Measurements from ENCODE around the gene MLLT3. TPM values are rescaled to one million over a fixed set of nuclear protein-coding genes. Genes with fewer than 3 reads are reported as not detected.
"Not testable (repeated sequence)": the region's sequence is repeated elsewhere in the genome, so short reads cannot be mapped to it uniquely, and the experiment has no call there.

MLLT3 gene
- total RNA-seq, 3 donors from 2014 or later: 13.0 to 19.0 (median 14.6) TPM

DNA sequence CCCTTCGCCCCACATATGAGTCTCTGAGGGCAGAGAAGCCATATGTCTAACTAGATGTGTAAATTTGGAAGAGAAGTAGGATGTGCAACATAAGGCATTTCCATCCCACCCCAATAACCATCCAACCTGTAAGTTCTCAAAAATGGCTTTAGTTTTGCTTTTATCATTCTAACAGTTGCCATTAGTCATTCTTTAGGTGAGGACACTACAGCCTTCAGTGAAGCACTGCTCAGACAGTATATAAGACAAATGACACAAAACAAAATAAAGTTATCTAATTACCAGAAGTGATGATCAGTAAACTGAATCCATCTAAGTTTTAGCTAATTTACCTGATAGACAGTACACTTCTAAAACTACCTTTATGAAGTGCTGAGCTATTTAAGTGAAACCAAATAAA, 23.9 kb downstream of the MLLT3 start:
- DNase-seq (no peak), ATAC-seq (peak; percentile 50 to 63)
- Mint-ChIP-seq H3K36me3 (ENCODE audit: insufficient read depth) (peaks cover 12% of the 10 kb centered on the region), H3K4me3 (no peak overlapping the region), H3K9me3 (no peaks in the 10 kb centered on the region), H3K27me3 (ENCODE audit: low read depth) (no peaks in the 10 kb centered on the region), H3K4me1 (ENCODE audit: low read depth) (peaks cover 68% of the 10 kb centered on the region)

DNA sequence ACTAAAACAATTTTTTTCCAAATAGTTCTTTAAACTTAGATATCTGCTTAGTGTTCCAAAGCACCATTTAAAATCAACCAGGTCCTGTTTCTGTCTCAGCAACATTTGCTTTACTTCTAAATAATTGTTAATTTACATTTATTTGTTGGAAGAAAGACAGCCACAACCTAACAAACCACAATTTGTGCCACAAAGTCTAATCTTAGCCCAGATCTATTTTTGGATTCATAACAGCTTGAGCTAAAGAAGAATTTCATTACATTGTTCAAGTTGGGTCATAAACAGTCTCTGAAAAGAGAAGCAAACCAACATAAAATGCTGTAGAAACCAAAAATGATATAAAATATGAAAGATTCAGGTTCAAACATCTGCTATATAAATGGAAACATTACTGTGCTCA, 24.4 kb downstream of the MLLT3 start:
- no peak overlapping the region for H3K4me3 Mint-ChIP-seq
- peaks cover 66% of the 10 kb centered on the region for H3K4me1 Mint-ChIP-seq (ENCODE audit: low read depth)
- ATAC-seq: no peak

DNA sequence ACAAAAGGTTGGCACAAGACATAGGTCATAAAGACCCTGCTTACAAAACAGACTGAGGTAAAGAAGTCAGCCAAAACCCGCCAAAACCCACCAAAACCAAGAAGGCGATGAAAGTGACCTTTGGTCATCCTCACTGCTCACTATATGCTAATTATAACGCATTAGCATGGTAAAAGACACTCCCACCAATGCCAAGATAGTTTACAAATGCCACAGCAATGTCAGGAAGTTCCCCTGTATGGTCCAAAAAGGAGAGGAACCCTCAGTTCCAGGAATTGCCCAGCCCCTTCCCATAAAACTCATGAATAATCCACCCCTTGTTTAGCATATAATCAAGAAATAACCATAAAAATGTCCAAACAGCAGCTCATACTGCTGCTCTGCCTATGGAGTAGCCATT, 27.7 kb downstream of the MLLT3 start:
- Mint-ChIP-seq H3K4me1 (ENCODE audit: low read depth) (peaks cover 49% of the 10 kb centered on the region), H3K36me3 (ENCODE audit: insufficient read depth) (peaks cover 15% of the 10 kb centered on the region)
- ATAC-seq: no peak

More for the DNA sequence above, 24.4 kb downstream of the MLLT3 start:
- Mint-ChIP-seq H3K27me3 (ENCODE audit: low read depth) (no peaks in the 10 kb centered on the region), H3K36me3 (ENCODE audit: insufficient read depth) (peaks cover 12% of the 10 kb centered on the region), H3K9me3 (no peaks in the 10 kb centered on the region)
- DNase-seq: no peak

DNA sequence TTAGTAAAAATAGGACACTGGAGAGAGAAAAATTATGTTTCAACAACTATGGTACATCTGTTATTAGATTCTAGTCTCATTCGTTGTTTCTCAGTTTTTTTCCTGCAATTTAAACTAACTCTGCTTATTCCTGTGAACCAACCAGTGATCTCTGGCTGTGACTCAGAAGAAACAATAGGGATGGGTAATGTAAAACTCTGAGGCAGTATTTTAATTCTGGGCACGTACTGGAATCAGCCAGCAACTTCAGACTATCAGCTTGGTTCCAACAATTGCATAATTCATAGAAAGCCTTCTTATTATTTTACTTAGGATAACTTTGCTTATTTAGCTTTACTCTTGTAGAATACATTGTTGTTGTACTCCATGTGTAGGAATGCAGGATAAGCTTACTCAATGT, 28.8 kb downstream of the MLLT3 start:
- no peak overlapping the region for H3K4me3 Mint-ChIP-seq
- H3K27me3 Mint-ChIP-seq (ENCODE audit: low read depth): no peaks in the 10 kb centered on the region
- H3K36me3 Mint-ChIP-seq (ENCODE audit: insufficient read depth): peaks cover 13% of the 10 kb centered on the region
- peaks cover 42% of the 10 kb centered on the region for H3K4me1 Mint-ChIP-seq (ENCODE audit: low read depth)
- no peaks in the 10 kb centered on the region for H3K9me3 Mint-ChIP-seq
- ATAC-seq (no peak), DNase-seq (no peak)

More for the DNA sequence above, 27.7 kb downstream of the MLLT3 start:
- H3K9me3 Mint-ChIP-seq: no peaks in the 10 kb centered on the region
- no peak for DNase-seq
- H3K27me3 Mint-ChIP-seq (ENCODE audit: low read depth): no peaks in the 10 kb centered on the region
- H3K4me3 Mint-ChIP-seq: no peak overlapping the region

DNA sequence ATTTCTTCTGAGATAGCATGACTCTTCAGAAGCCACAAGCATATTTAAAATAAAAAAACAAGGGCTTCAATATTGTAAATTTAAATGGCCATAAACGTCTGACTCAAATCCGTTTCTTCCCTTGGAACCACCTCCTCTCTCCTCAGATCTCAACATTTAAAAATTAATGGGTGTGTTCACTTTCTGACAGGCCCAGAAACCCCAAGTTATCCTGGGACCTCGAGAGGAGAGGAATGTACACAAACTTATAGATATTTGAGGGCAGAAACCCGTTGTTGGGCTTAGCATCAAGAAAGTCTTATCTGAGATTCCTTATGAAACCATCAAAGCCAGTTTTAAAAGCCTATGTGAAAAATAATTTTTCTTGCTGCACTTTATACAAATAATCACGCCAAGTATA, 29.2 kb downstream of the MLLT3 start:
- no peak for ATAC-seq
- Mint-ChIP-seq H3K36me3 (ENCODE audit: insufficient read depth) (peaks cover 11% of the 10 kb centered on the region), H3K4me1 (ENCODE audit: low read depth) (peaks cover 38% of the 10 kb centered on the region), H3K4me3 (no peak overlapping the region), H3K9me3 (no peaks in the 10 kb centered on the region), H3K27me3 (ENCODE audit: low read depth) (no peaks in the 10 kb centered on the region)
- DNase-seq: no peak

DNA sequence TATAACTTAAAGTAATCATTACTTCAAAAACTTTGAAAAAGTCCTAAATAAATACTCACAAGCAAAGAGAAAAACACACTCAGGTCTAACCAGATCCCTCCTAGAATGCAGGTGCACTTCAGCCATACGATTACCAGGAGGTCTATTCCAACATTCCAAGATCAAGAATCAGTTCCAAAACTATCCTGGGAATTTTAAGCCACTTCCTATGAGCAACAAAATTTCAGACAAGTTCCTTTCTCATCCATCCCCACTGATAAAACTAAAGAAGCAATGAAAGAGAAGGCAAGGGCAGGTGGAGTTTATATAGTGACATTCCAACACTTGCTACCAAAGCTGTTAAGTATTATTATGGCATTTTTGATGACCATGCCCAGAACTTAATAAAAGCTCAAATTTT, 29.6 kb downstream of the MLLT3 start:
- Mint-ChIP-seq H3K27me3 (ENCODE audit: low read depth) (no peaks in the 10 kb centered on the region), H3K9me3 (no peaks in the 10 kb centered on the region), H3K4me3 (no peak overlapping the region), H3K36me3 (ENCODE audit: insufficient read depth) (peaks cover 11% of the 10 kb centered on the region), H3K4me1 (ENCODE audit: low read depth) (peaks cover 33% of the 10 kb centered on the region)
- DNase-seq (no peak), ATAC-seq (no peak)

DNA sequence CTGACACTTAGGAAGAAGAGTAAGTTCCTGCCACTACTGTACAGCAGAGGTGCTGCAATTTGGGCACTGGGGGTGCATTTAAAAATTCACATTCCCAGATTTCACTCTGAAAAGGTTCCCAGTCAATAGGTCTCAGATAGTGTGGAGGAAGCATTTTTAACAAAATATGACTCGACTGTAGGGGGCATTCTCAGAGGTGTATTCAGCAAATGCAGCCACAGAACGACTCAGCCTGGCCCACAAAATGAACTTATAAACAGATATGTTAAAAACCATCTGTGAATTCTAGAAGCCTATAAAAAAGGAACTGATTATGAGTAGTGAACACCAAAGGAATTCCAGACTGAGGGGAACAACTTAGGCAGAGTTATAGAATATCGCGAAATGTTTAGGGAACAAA, 31.1 kb downstream of the MLLT3 start:
- H3K4me1 Mint-ChIP-seq (ENCODE audit: low read depth): peaks cover 30% of the 10 kb centered on the region
- no peaks in the 10 kb centered on the region for H3K27me3 Mint-ChIP-seq (ENCODE audit: low read depth)
- H3K4me3 Mint-ChIP-seq: no peak overlapping the region
- ATAC-seq (no peak), DNase-seq (no peak)
- H3K36me3 Mint-ChIP-seq (ENCODE audit: insufficient read depth): peaks cover 11% of the 10 kb centered on the region
- no peaks in the 10 kb centered on the region for H3K9me3 Mint-ChIP-seq

DNA sequence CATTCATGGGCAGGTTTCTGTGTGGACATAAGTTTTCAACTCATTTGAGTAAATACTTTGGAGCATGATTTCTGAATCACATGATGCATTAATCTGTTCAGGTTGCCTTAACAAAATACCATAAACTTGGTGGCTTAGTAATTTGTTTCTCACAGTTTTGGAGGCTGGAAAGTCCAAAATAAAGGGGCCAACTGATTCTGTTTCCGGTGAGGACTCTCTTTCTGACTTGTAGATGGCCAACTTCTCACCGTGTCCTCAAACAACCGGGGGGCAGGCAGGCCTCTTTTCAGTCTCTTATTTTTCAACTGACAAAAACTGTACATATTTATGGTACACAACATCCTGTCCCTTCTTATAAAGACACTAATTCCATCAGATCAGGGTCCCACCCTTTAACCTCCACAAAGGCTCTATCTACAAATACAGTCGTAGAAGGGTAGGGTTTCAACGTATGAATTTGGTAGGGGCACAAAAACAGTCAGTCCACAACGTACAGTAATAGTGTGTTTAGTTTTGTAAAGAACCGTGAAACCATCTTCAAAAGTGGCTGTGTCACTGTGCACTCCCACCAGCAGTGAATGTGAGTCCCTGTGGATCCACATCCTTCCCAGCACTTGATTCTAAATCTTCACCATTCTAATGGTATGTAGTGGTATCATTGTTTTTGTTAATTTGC, 37.2 kb downstream of the MLLT3 start:
- DNase-seq: no peak
- H3K4me1 Mint-ChIP-seq (ENCODE audit: low read depth): peaks cover 54% of the 10 kb centered on the region
- peak in 1 of 2 donors; percentile 38 for ATAC-seq
- H3K9me3 Mint-ChIP-seq: no peaks in the 10 kb centered on the region
- no peak overlapping the region for H3K4me3 Mint-ChIP-seq
- no peaks in the 10 kb centered on the region for H3K27me3 Mint-ChIP-seq (ENCODE audit: low read depth)
- peaks cover 25% of the 10 kb centered on the region for H3K36me3 Mint-ChIP-seq (ENCODE audit: insufficient read depth)

DNA sequence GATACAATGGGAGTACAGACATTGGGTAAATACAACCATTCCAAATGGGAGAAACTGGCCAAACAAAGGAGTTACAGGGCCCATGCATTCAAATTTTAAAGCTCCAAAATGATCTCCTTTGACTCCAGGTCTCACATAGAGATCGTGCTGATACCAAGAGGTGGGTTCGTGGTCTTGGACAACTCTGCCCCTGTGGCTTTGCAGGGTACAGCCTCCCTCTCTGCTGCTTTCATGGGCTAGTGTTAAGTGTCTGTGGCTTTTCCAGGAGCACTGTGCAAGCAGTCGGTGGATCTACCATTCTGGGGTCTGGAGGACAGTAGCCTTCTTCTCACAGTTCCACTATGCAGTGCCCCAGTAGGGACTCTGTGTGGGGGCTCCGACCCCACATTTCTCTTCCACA, 39.2 kb downstream of the MLLT3 start:
- H3K36me3 Mint-ChIP-seq (ENCODE audit: insufficient read depth): peaks cover 28% of the 10 kb centered on the region
- not testable (repeated sequence) for H3K4me3 Mint-ChIP-seq; H3K9me3 Mint-ChIP-seq; ATAC-seq; DNase-seq; H3K27me3 Mint-ChIP-seq (ENCODE audit: low read depth)
- H3K4me1 Mint-ChIP-seq (ENCODE audit: low read depth): peaks cover 66% of the 10 kb centered on the region

DNA sequence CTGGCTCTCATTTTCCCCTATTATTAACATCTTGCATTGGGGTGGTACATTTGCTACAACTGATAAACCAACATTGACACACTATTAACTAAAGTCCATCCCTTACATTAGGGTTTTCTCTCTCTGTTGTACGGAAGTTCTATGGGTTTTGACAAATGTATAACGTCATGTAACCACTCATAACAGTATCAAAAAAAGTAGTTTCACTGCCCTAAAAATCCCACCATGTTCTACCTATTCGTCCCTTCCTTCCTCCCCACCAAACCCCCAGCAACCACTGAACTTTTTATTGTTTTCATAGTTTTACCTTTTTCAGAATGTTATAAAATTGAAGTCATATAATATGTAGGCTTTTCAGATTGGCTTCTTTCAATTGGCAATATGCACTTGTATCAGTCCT, 40.1 kb downstream of the MLLT3 start:
- H3K9me3 Mint-ChIP-seq: no peaks in the 10 kb centered on the region
- H3K27me3 Mint-ChIP-seq (ENCODE audit: low read depth): no peaks in the 10 kb centered on the region
- no peak for DNase-seq
- H3K4me1 Mint-ChIP-seq (ENCODE audit: low read depth): peaks cover 72% of the 10 kb centered on the region
- H3K36me3 Mint-ChIP-seq (ENCODE audit: insufficient read depth): peaks cover 34% of the 10 kb centered on the region
- no peak overlapping the region for H3K4me3 Mint-ChIP-seq
- peak in 1 of 2 donors; percentile 44 for ATAC-seq

DNA sequence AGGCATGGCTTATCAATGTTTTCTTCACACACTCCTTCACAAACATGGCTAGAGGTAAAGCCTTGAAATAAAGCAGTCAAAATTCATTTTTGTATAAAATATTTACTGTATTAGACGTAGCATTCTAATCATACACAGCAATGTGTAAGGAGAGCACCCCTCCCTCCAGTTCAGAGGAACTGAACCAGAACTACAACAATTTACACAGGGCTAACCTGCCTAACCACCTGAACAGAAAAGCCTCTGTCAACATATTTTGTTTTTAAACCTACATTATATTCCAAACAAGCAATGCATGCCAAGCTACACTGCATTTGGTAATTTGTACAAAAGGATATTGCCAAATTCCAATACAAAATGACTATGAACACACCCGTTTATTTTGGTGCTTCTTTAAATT, 41.6 kb downstream of the MLLT3 start:
- no peaks in the 10 kb centered on the region for H3K27me3 Mint-ChIP-seq (ENCODE audit: low read depth)
- no peak overlapping the region for H3K4me3 Mint-ChIP-seq
- H3K9me3 Mint-ChIP-seq: peaks cover 7% of the 10 kb centered on the region
- peaks cover 41% of the 10 kb centered on the region for H3K36me3 Mint-ChIP-seq (ENCODE audit: insufficient read depth)
- ATAC-seq (no peak), DNase-seq (no peak)
- peaks cover 73% of the 10 kb centered on the region for H3K4me1 Mint-ChIP-seq (ENCODE audit: low read depth)

DNA sequence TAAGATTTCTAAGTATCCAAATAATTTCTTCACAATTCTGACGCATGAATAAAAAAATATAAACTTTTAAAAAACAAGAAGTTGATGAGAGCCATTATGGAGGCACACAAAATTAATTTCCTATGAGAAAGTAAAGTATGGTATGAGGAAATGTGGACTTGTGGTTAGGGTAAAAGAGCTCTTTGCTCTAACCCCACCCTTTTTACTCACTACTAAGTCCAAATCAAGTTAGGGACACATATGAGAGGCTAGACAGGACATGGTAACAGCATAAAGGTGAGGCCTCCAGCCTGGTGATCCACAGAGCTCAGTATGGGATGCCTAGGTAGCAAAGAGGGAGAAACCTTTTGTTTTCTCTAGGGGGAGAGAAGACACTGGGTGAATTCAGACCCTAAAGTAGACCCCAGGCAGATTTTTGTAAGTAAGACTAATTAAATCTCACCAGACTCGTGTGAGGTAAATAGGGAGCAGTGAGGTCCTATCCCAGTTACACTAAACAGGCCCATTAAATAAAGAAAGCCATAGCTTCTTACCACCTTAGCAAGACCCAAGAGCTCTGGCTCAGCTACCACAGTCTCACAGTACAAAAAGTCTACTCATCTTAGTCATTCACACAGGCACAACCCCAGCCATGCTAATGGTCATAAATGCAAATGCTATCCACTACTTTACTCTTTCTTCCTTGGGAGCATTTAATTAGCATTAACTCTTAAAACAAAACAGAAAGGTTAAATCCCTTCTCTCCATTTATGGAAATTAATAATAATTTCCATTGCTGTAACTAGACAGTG, 42.6 kb downstream of the MLLT3 start:
- peaks cover 70% of the 10 kb centered on the region for H3K4me1 Mint-ChIP-seq (ENCODE audit: low read depth)
- DNase-seq: no peak
- H3K27me3 Mint-ChIP-seq (ENCODE audit: low read depth): no peaks in the 10 kb centered on the region
- no peak overlapping the region for H3K4me3 Mint-ChIP-seq
- H3K9me3 Mint-ChIP-seq: peaks cover 7% of the 10 kb centered on the region
- ATAC-seq: peak; percentile 72 to 73
- H3K36me3 Mint-ChIP-seq (ENCODE audit: insufficient read depth): peaks cover 42% of the 10 kb centered on the region

DNA sequence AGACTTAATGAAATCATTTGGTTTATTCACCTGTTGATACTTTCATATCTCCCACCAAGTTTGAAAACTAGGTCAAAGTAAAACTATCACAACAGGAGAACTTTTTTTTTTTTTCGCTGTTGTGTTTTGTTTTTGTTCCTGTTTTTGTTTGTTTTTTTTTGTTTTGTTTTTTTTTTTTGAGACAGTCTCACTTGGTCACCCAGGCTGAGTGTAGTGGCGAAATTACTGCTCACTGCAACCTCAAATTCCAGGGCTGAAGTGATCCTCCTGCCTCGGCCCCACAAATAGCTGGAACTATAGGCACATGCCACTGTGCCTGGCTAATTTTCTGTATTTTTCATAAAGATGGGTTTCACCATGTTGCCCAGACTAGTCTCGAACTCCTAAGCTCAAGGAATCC, 49.3 kb downstream of the MLLT3 start:
- no peak for ATAC-seq
- no peak overlapping the region for H3K4me3 Mint-ChIP-seq
- peaks cover 7% of the 10 kb centered on the region for H3K9me3 Mint-ChIP-seq
- peaks cover 69% of the 10 kb centered on the region for H3K4me1 Mint-ChIP-seq (ENCODE audit: low read depth)
- no peaks in the 10 kb centered on the region for H3K27me3 Mint-ChIP-seq (ENCODE audit: low read depth)
- DNase-seq: no peak
- H3K36me3 Mint-ChIP-seq (ENCODE audit: insufficient read depth): peaks cover 20% of the 10 kb centered on the region

DNA sequence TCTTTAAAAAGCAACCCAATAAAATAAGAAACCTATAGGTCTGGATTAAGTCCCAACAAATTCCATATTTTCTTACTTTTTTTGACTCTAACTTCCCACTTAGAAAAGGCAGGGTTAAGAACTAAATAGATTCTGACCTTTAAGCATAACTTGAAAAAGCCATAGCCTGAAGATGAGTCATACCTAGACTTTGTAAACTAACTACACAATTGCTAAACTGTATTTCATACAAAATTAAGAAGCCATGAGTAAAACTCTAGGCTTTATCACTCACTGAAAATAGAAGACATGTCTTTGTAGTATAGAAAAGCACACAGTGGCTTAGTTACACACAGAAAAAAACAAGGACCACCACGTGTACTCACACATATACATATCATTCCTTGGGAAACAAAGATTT, 51.5 kb downstream of the MLLT3 start:
- no peak overlapping the region for H3K4me3 Mint-ChIP-seq
- peak; percentile 67 to 72 for ATAC-seq
- no peaks in the 10 kb centered on the region for H3K9me3 Mint-ChIP-seq
- peaks cover 6% of the 10 kb centered on the region for H3K36me3 Mint-ChIP-seq (ENCODE audit: insufficient read depth)
- no peak for DNase-seq
- H3K27me3 Mint-ChIP-seq (ENCODE audit: low read depth): no peaks in the 10 kb centered on the region
- peaks cover 75% of the 10 kb centered on the region for H3K4me1 Mint-ChIP-seq (ENCODE audit: low read depth)

DNA sequence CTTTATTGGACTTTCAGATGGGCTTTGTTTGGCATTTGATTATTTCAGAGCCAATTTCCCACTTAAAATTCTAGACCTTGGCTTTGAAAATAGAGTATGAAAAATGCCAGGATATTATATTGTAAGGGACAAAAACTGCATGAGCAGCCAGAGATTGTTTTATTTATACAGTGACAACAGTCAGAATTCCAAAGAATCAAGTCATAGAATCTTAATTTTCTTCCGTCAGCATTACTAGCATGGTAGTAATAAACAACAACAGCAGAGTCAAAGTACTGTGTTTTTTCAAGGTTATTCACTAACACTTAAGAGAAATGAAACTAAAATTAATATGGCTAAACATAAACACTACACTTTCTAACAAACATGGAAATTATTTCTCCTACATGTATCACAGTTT, 52.2 kb downstream of the MLLT3 start:
- no peaks in the 10 kb centered on the region for H3K9me3 Mint-ChIP-seq
- peaks cover 5% of the 10 kb centered on the region for H3K36me3 Mint-ChIP-seq (ENCODE audit: insufficient read depth)
- ATAC-seq: no peak
- no peak for DNase-seq
- H3K27me3 Mint-ChIP-seq (ENCODE audit: low read depth): no peaks in the 10 kb centered on the region
- H3K4me3 Mint-ChIP-seq: no peak overlapping the region
- H3K4me1 Mint-ChIP-seq (ENCODE audit: low read depth): peaks cover 77% of the 10 kb centered on the region

All from activated T-cell treated with anti-CD3 and anti-CD28 coated beads, Interleukin-2, amount 50 U/mL, for 4 hours (primary cell).